IPS DF 4.7 (cell line): Measurements from ENCODE around the gene GON4L.
"Not testable (repeated sequence)": the region's sequence is repeated elsewhere in the genome, so short reads cannot be mapped to it uniquely, and the experiment has no call there.

ENCODE experiments used
- DNase-seq: peaks from one replicate; pipeline ENCODE4 v3.0.0-alpha.2; 2013; ENCODE audit warnings: low spot score; ENCODE audit errors: extremely low read depth

The GON4L gene

DNA sequence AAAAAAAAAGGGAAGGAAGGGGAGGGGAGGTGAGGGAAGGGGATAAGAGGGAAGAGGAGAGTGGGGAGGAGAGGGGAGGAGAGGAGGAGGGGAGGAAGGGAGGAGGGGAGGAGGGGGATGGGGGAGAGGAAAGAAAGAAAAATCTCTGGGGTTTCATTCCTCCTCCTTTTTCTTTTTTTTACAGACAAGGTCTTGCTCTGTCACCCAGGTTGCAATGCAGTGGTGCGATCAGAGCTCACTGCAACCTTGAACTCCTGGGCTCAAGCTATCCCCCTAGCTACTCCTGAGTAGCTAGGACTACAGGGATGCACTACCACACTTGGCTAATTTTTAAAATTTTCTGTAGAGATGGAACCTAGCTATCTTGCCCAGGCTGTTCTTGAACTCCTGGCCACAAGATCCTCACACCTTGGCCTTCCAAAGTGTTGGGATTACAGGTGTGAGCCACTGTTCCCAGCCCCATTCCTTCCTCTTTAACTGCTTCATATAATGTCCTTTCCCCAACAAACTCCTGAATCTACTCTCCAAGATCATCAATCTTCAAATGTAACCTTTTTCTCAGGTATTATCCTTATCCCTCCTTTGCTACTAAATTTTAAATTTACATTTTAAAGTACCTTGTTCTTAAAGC, 23.2 kb downstream of the GON4L start:
- no peak for DNase-seq

GRCh38 chr1:155831279-155831976, 25.6 kb downstream of the GON4L start:
- no peak for DNase-seq

- DNase-seq: no peak
These were observed 29.6 kb downstream of the GON4L start for GRCh38 chr1:155827450-155827849.

DNA sequence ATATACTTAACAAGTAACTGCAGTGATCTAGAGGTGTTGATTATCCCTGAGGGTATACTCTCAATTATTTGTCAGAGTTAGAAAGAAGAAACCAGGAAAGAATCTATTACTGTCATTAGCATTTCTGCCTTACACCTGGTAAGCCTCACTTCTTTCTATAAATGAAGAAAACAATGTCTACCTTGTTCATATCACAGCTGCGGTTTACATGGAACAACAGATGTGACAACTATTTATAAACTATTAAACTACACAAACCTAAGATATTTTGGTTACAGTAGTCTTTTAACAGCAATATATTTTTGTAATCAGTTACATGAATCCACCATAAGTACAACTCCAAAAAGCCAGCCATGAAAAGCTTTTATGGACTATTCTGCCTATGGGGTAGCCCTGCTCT, 40.7 kb downstream of the GON4L start:
- DNase-seq: no peak

GRCh38 chr1:155813672-155814071, 43.3 kb downstream of the GON4L start:
- no peak for DNase-seq

GRCh38 chr1:155812878-155813277, 44.1 kb downstream of the GON4L start:
- DNase-seq: no peak

- DNase-seq: no peak
These were observed 47.9 kb downstream of the GON4L start for GRCh38 chr1:155809088-155809487.

- DNase-seq: no peak
These were observed 55.9 kb downstream of the GON4L start for GRCh38 chr1:155801149-155801548.

DNA sequence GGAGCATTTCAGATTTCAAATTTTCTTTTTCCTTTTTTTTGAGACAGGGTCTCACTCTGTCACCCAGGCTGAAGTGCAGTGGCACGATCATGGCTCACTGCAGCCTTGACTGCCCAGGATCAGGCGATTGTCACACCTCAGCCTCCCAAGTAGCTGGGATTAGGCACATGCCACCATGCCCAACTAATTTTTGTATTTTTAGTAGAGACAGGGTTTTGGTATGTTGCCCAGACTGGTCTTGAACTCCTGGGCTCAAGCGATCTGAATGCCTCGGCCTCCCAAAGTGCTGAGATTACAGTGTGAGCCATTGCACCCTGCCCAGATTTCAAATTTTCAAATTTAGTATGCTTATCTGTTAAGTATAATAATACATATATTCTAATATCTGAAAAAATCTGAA, 61.4 kb downstream of the GON4L start:
- DNase-seq: not testable (repeated sequence)

- no peak for DNase-seq
These were observed 62.3 kb downstream of the GON4L start for GRCh38 chr1:155794605-155795245.

DNA sequence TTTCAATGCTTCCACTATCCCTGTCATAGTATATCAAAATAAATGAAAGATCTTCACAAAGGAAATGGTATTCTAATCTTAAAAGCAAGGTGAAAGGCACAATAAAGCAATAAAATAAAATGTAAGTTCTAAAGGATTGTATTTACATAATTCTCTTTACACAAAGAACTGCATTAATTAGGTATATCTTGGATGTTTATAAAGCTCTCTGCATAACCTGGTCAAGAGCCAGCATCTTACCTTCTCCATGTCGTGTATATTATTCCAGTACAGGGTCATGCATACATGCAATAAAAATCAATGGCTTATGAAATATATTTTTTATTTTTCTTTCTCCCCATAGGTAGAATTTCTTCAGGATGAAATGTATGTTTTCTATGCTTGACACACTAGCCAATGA, 63.8 kb downstream of the GON4L start:
- DNase-seq: no peak

DNA sequence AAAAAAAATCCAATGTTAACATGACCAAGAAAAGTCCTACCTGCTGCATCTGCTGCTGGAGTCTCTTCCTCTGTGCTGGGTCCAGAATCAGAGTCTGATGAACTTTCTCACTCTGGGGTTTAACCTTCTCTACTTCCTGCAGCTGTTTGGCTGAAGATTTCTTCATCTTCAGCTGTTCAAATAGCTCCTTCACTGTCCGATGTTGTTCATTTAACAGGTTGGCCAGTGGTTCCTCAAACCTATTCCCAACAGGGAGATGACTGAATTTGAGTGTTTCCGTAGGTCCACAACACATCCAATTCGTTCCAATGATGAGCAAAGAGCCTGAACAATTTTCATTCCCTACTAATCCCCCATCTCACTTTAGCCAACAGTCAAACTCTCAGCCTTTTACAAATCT, 79.4 kb downstream of the GON4L start:
- no peak for DNase-seq

GRCh38 chr1:155776414-155776813, 80.6 kb downstream of the GON4L start:
- DNase-seq: no peak

- no peak for DNase-seq
These were observed 83.8 kb downstream of the GON4L start for GRCh38 chr1:155773221-155773620.

DNA sequence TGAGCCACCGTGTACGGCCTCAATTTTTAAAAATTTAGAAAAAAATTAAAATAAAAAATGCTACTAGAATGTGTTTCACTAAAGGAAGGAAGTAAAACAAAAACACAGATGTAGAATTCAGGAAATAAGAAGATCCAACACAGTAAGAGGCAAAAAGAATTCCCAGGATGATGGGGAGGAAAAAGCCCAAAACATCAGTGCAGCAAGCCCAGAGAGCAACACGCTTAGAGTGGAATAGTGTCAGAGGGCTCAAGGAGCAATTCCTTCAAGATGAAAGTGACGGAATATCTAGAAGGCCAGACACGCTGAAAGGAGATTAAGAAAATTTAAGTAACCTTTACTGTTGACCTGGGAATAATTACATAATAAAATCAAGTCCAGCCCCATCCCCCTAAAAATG, 87.8 kb downstream of the GON4L start:
- no peak for DNase-seq

DNA sequence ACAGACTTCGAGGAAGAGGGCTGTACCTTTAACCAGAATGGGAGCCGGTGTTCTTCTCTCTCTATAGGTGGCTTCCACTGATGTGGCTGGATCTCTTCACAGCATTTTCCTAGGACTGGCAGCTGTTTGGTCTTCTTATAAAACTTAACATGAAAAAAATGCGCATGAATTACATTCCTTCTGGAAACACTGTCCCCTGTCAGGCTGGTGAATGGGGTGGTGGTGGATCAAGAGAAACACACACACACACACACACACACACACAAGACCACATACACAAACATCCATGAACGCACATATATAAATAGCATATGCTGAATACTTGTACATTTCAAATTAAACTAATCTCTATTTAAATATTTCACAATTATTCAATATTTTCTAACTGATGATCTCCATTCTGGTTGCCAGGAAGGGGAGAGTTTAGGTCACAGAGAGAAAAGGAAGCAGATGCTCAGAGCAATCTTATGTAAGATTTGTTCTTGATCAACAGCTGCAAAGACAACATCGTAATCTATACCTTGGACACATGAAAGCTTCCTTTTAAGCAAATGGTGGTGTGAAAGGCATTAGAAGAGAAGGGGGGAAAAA, 89.5 kb downstream of the GON4L start:
- not testable (repeated sequence) for DNase-seq

GRCh38 chr1:155763989-155764388, 93.0 kb downstream of the GON4L start:
- DNase-seq: not testable (repeated sequence)

GRCh38 chr1:155763090-155763815, 93.8 kb downstream of the GON4L start:
- not testable (repeated sequence) for DNase-seq

- no peak for DNase-seq
These were observed 95.1 kb downstream of the GON4L start for GRCh38 chr1:155761736-155762405.

DNA sequence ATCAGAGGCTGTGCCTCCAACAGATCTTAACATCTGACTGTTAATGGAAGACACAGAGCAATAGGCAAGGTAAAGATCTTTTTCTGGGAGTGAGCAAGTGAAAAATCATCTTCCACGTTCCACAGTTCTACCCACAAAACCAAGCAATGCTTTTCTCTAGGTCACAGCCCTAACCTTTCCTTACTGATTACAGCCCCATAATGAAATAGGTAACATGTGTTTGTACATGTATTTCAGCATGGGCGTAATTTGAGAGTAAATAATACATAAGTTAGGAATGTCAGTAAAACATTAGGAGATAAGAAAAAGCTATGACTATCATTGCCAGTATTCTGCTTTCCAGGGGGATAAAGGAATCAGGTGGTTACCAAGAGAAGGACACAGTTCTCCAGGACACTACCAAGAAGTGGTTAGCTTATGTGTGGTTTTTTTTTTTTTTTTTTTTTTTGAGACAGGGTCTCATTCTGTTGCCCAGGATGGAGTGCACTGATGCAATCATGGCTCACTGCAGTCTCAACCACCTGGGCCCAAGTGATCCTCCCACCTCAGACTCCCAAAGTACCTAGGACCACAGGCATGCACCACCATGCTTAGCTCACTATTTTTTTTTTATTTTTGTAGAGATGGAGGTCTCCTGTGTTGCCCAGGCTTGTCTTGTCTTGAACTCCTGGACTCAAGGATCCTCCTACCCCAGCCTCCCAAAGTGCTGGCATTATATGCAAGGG, 96.1 kb downstream of the GON4L start:
- DNase-seq: no peak
